Measurements from ENCODE around the gene APOA4. TPM values are rescaled to one million over a fixed set of nuclear protein-coding genes. Genes with fewer than 3 reads are reported as not detected.
"Not testable (repeated sequence)": the region's sequence is repeated elsewhere in the genome, so short reads cannot be mapped to it uniquely, and the experiment has no call there.

The APOA4 gene
- total RNA-seq, 1 donor from 2014 or later, result not detected

DNA sequence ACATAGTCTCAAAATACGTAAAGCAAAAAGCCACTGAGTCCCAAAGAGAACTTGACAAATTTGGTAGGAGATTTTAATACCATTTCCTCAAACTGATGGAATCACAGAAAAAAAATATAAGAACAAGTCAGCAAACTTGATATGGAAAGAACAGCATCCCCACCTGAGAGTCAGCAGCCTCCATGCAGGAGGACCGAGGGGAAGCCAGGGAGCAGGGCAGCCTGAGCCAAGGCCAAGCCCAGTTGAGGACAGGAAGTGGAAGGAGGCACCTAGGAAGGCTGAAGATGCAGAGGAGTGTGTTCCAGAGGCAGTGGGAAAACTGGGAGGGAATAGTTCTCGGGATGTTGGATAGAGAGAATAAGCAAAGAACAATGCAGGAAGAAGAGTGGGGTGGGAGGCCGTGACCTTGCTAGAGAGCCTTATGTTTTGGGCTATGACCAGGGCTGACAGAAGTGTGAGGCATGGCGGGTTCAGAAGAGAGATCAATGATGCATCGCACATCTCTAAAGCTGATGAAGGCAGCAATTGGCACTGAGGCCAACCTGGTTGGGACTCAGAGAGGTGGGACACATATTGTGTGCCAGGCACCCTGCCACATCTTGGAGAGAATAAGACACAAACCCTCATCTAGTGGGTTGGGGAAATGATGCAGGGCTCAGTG, 15.4 kb downstream of the APOA4 start:
- DNase-seq (ENCODE audit: extremely low read depth, low read depth, low spot score), result no peak

DNA sequence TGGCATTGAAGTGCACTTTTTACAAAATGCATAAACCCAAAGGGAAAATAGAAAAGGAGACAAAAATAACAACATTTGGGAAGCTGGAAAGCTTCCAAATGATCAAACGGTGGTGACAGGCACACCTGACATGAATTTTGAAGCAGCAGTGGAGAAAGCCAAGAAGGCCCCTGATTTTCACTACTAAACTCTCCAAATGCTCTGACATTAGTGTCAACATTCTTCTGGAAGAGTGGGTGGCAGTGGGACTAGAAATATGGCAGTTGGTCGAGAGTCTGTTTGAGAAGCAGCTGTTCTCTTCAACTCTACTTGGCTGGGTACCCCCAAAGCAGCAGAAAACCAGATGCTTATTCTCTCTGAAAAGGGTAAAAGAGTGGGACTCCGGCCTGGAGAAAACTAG, 19.1 kb downstream of the APOA4 start:
- no peak for DNase-seq (ENCODE audit: extremely low read depth, low read depth, low spot score)

DNA sequence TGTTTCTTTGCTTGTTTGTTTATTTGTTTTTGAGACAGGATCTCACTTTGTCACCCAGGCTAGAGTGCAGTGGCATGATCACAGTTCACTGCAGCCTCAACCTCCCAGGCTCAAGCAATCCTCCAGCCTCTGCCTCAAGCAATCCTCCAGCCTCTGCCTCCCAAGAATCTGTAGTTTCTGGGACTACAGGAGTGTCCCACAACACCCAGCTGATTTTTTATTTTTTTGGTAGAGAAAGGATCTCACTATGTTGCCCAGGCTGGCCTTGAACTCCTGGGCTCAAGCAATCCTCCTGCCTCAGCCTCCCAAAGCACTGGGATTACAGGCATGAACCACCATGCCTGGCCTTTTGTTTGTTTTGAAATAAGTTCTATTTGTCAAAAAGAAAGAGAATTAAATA, 21.4 kb downstream of the APOA4 start:
- not testable (repeated sequence) for DNase-seq (ENCODE audit: extremely low read depth, low read depth, low spot score)

DNA sequence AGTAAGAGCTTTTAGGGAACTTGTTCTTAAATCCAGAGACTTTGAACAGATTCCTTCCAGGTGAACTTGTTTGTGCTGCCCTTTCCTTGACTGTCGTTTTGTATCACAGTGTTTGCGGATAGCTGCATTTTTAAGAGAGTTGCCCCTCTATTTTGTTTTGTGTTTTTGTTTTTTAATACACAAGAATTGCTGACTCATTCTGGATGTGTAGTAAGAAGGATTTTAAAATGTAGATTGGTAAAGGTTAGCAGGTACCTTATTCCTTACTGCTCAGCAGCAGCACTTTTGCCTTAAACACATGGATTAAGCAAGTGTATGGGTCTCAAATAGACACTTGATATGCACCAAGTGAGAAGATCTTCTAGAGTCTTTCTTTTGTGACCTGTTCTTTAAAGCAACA, 22.5 kb downstream of the APOA4 start:
- no peak for DNase-seq (ENCODE audit: extremely low read depth, low read depth, low spot score)

DNA sequence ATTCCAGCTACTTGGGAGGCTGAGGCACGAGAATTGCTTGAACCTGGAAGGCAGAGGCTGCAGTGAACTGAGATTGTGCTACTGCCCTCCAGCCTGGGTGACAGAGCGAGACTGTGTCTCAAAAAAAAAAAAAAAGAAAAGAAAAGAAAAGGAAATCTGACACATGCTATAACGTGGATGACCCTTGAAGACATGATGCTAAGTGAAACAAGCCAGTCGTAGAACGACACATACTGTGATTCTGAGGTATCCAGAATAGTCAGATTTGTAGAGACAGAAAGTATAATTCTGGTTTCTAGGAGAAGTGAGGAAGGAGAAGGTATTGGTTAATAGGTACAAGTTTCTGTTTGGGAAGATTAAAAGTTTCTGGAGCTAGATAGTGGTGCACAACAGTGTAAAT, 24.7 kb downstream of the APOA4 start:
- no peak for DNase-seq (ENCODE audit: extremely low read depth, low read depth, low spot score)

DNA sequence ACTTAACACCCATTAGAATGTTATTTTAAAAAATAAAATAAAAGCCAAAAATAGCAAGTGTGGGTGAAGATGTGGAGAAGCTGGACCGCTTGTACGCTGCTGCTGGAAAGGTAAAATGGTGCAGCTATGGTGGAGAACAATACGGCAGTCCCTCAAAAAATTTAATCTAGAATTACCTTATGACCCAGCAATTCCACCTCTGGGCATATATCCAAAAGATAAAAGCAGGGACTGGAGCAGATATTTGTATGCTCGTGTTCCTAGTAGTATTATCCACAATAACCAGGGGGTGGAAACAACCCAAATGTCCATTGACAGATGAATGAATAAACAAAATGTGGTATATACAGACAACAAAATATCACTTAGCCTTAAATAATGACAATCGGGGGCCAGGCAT, 25.3 kb downstream of the APOA4 start:
- DNase-seq (ENCODE audit: extremely low read depth, low read depth, low spot score), result no peak

DNA sequence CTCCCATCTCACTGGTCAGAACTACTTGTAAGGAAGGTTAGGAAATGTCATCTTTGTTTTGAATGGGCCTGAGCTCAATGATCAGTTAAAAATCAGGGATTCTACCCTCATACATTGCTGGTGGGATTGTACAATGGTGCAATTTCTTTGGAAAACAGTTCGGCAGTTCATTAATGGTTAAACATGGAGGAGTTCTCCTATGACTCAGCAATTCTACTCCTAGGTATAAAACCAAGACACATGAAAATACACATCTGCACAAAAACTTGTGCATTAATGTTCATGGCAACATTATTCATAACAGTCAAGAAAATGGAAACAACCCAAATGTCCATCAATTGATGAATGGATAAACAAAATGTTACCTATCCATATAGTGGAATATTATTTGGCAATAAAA, 26.6 kb downstream of the APOA4 start:
- DNase-seq (ENCODE audit: extremely low read depth, low read depth, low spot score), result no peak

DNA sequence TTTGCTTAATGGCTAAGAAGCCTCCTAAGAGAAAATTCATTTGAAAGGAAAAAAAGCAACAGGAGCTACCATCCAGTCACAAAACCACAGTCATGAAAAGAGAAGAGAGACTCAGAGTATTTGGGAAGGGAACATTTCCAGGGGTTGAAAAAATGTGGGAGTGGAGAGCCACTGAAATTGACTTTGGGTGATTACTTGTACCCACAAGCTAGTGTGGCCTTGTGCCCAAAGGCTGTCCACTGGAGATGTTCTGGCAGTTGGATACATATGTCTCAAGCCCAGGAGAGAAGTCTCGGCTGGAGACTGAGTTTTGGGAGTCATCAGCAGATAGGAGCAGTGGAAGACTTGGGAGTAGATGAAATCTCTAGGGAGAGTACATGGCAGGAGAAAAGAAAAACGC, 28.3 kb downstream of the APOA4 start:
- DNase-seq (ENCODE audit: extremely low read depth, low read depth, low spot score), result no peak

DNA sequence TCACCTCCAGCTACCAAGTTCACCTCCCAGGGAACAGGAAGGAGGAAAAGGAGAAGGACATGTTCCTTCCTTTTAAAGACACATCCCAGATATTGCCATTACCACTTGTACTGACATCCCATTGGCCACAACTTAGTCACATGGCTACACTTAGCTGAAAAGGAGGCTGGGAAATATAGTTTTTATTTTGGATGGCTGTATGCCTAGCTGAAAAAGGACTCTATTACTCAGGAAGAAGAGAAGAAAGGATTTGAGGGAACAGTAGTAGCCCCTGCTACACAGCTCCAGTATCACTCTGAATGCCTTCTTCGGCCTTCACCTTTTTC, 29.4 kb downstream of the APOA4 start:
- DNase-seq (ENCODE audit: extremely low read depth, low read depth, low spot score), result no peak

DNA sequence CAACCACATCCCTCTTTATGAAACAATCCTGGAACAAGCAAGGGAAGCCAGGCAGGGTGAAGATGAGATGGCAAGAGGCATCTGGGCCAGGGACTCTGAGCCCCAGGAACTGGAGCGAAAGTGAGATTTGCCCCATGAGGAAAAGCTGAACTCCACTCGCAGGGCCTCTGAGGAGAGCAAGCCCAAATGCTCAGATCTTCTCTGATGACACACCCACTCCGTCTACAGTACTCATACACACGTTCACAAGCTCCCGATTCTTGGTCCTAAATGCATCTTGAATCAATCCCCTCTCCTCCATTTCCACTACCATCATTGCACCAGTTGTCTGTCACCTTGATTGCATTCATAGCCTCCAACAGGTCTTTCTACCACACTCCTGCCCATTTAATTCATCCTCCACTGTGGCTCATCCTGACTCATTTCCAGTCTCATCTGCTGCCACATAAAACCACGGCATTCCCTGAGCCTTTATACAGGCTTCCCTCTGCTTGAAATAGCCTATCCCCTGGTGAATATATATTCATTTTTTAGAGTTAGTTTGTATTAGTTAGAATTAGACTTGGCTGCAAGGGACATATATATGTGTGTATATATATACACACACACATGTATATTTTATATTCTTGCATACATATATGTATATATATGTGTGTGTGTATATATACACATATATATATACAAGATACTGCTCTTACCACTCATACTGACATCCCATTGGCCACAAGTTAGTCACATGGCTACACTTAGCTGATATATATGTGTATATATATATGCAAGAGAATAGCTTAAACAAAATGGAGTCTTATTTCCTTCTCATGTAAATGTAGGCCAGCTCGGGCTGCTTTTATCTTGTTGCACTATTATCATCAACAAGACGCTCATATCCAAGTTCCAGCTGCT, 30.0 kb downstream of the APOA4 start:
- DNase-seq (ENCODE audit: extremely low read depth, low read depth, low spot score), result no peak

DNA sequence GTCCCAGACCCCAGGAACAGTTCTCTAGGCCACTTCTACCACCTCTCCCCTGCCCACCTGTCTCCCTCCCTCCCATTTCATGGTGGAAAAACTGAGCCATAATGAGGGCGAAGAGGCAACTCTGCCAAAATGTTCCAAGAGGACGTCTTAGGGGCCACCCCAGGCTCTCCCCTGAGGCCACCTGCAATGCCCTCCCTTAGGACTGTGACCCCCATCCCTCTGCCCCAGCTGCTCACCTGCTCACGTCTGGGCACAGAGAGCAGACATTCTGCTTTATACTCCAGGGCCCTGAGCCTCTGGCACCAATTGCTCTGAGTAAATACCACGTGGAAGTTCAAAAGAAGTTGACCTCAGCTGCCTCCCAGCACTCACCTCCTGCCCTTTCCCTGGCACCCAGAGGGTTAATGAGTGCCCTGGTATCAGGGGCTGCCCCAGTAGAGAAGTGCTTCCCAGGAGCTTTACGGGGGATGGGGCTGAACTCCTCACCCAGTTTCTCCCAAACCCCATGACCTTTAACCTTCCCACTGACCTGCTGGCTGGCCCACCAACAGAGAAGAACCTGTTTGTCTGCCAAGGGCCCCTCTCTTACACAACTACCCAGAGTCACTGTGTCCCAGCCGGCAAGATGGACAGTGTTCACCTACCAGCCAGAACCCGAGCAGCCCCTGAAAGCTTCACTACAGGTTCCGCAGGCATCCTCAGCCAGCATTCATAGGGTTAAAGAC, 30.8 kb downstream of the APOA4 start:
- DNase-seq (ENCODE audit: extremely low read depth, low read depth, low spot score), result no peak

DNA sequence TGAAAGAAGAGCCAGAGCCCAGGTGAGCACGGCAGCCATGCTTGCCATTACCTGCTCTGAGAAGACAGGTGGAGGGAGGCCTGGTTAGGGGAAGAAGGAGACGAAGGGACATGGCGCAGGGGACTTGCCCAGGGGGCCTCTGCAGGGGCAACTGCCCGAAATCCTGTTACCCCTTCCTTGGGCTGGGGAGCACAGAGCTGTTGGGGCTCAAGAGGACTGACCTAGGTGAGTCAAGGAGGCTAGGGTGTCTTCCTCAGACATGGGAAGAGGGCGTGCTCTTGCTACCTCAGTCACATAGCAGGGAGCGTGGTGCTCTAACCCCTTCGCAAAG, 31.3 kb downstream of the APOA4 start, which contains the start of gene APOA5:
Gene APOA5, minus strand, starts transcription at position 67 of the 331 bp plus-strand sequence. Its CDS starts 19 bp downstream, at position 48.
- no peak for DNase-seq (ENCODE audit: extremely low read depth, low read depth, low spot score)

DNA sequence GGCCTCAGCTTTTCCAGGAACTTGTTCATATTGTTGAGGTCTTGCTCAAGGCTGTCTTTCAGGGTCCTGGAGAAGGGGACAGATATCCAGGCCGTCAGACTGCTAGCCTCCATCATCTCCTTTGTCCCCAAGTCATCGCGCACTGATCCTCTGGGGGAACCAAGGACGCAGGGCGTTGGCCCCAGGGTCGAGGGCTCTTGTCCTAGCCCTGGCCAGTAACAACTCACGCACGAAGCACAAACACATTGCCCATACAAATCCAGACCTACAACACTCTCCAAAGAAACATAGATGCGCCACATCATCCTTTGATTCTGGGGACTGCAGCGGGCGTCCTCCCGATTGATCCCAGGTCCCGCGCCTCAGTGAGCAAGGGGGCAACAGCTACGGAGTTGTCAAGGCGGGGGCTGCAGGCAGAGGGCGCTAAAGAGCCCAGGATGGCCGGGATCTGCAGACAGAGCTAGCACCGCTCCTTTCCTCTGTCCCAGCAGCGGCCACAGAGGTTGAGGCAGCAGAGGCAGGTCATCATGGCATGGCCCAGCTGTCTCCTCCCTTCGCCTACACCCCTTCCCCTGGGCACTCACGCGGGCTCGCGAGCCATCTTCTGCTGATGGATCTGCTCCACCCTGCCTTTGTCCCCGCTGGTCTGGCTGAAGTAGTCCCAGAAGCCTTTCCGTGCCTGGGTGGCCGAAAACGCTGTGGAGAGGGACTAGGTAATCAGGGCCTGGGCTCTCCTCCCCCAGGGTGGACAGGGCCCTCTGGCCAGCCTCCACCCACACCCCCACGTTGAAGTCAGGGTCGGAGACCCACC, 31.9 kb downstream of the APOA4 start:
- DNase-seq (ENCODE audit: extremely low read depth, low read depth, low spot score), result no peak

DNA sequence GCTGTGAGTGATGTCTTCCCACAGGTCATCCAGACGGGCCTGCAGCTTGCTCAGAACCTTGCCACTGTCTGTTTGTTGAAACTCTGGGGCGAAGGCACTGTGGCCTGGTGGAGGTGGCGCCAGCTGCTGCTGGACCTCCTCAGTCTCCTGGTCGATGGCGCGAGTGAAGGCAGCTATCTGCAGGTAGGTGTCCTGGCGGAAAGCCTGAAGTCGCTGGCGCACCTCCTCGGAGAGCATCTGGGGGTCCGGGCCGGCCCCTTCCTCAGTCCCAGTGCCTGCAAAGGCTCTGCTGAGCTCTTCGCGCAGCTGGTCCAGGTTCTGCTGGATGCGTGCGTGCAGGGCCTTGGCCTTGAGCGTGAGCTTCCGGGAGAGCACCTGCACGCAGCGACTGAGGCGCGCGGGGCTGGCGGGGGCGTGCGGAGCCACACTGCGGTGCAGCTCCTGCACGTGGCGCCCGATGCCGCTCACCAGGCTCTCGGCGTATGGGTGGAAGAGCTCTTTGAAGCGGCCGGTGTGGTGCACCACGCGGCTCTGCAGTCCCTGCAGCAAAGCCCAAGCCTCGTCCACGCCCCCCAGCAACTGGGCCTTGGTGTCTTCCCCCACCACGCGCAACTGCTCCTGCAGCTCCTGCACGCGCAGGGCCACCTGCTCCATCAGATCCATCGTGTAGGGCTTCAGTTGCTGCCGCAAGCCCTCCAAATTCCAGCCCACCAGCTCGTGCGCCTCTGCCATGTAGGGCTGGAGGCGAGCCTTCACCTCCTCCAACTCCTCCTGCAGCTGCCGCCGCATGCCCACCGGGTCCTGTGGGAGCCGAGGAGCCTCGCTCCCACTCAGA, 32.7 kb downstream of the APOA4 start:
- no peak for DNase-seq (ENCODE audit: extremely low read depth, low read depth, low spot score)

DNA sequence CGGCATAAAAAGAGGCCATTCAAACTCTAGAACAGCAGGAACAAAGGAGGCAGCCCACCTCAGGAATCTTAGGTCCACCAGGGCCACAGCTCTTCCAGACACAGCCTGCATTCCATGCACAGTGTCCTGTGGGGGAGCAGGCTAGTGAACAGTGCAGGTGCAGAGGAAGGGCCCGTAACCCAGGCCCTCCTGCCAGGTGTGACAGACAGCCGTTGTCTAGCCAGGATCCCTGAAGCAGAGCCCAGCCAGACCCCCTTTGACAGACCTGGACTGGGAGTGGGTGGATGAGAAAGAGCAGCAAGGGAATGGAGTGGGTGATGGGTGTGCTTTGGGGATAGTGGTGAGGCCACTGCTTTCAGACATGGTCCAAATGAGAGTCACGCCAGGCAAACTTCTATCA, 34.1 kb downstream of the APOA4 start:
- no peak for DNase-seq (ENCODE audit: extremely low read depth, low read depth, low spot score)

DNA sequence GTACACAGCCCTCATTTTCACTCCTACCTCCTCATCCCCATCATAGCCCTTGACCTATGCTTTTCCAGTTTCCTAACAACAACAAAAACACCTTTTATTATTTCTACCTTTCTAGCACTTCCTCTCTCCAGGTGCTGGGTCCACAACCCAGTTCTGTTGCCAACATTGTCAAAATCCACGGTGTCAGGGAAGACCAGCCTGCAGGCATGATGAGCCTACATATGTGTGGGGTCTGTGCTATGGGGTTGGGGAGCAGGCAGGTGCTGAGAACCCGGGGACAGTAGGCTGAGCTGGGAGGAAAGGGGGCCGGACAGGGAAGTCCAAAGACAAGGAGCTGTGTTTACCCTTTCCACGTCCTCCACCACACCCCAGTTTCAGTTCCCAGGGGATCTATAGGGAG, 34.6 kb downstream of the APOA4 start:
- DNase-seq (ENCODE audit: extremely low read depth, low read depth, low spot score), result no peak

DNA sequence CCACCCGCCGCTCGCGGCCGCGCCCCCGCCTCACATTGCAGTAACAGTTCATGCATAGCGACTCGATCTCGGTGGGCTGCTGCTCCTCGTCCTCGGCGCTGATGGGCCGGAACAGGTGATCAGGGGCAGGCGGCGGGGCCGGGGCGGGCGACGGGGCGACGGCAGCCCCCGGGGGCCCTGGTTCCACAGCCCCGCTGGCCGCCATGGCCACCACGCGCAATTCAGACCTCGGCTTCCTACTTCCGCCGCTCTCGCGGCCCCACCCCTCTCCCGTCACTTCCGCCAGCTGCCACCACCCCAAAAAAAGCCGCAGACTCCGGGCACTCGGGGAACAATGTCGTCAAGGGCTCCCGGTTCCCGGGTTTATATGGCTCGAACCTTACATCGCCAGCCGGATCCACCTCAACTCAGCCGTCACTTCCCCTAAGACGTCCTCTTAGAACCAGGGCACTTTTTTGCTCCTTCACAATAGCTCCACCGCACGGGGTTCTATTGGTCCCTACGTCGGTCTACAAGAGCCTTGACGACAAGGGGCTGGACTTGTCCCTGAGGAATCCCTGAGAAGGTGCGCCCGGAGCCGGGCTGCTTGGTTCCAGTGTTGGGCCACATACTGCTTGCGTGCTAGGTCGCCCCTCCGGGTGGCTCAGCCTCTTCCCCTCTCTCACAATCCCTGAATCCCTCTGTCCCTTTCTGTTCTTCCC, 35.2 kb downstream of the APOA4 start, which contains the start of gene ZPR1:
Gene ZPR1, minus strand, starts transcription at position 238 of the 701 bp plus-strand sequence. Its CDS starts 33 bp downstream, at position 205.
- DNase-seq (ENCODE audit: extremely low read depth, low read depth, low spot score), result no peak

DNA sequence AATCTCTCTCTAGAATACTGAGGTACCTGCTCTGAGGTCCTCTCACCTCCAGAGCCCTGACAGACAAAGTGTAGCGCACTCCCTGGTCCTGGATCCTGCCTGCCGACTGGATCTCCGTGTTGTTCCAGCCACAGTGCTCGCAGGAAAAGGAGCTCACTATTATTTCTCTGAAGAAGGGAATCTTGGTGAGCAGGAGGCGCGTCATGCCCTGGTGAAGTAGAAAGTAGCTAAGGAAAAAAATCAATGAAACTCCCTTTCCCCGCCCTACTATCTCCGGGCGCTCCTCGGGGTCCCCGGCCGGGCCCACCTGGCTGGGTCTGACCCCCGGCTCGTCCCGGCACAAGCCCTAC, 35.7 kb downstream of the APOA4 start:
- no peak for DNase-seq (ENCODE audit: extremely low read depth, low read depth, low spot score)

DNA sequence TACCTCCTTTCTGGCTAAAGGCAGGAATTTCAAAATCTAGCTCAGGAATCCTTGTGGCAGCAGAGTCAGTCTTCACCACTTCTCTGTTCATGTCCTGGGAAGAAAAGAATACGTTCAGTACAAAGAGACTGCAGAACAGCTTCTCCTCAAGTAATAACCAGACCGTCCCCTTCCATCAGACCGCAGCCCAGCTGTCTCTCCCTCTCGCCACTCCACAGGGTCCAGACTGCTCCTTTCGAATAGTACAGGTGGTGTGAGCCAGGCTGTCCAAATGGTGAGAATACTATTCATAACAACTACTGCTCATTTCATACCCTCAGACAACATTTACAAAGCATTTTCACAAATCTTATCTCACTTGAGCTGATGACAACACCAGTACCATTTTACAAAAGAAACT, 36.1 kb downstream of the APOA4 start:
- no peak for DNase-seq (ENCODE audit: extremely low read depth, low read depth, low spot score)

Measured in glomerular endothelial cell (primary cell).